K562 (cell line): Measurements from ENCODE around the gene PDGFA. TPM values are rescaled to one million over a fixed set of nuclear protein-coding genes. Genes with fewer than 3 reads are reported as not detected.
A peak's percentile ranks its signal among the peaks of the same experiment; 100 is the strongest.

Source experiments
- ATAC-seq: fragments of 200-7000 bp; cut with Tn5 transposase; 3 replicates; pipeline ENCODE4 v1.9.1; 2020; ENCODE audit warnings: moderate library complexity
- Bru-seq: library from RNA; stranded (reverse); fragments of 400-500 nt; gene quantifications from one replicate; lab custom pipeline; 2021; lab: Mats Ljungman, UMichigan
- BruChase-seq, 2 experiments: library from RNA; stranded (reverse); fragments of 400-500 nt; gene quantifications; one replicate each; lab custom pipeline; 2021; lab: Mats Ljungman, UMichigan
- BruUV-seq: library from RNA; stranded (reverse); fragments of 400-500 nt; replicated peaks from 2 replicates; lab custom pipeline; 2021; lab: Mats Ljungman, UMichigan
- CTCF ChIA-PET: fragments of 300-600 bp; formaldehyde crosslinking; extraction: SDS; loops from one replicate; lab custom pipeline; 2021; ENCODE audit warnings: low intra/inter-chr PET ratio; lab: Yijun Ruan, JAX
- POLR2A ChIA-PET: fragments of 300-600, 350-650 bp; sonication (Branson Sonifier 250); formaldehyde crosslinking; extraction: SDS; loops from one replicate; lab custom pipeline; 2021; ENCODE audit warnings: antibody characterized with exemption, inconsistent platforms; lab: Yijun Ruan, JAX
- DNase-seq, 4 experiments: peaks; one replicate each; pipeline versions ENCODE4 v3.0.0 to v3.0.0-alpha.2; 2011 to 2018; ENCODE audit warnings: low spot score in 3 of 4, mixed read lengths in 3 of 4; ENCODE audit errors: extremely low read depth in 1 of 4
- FAIRE-seq: peaks from 2 replicates; lab custom pipeline; 2011; peaks lifted over from hg19 to GRCh38; lab: Jason Lieb, UNC
- H2AFZ ChIP-seq: 2 replicates; pipeline ENCODE4 v1.6.0; 2011; ENCODE audit warnings: low read depth, low read length, control low read depth, inconsistent platforms
- H3K27ac ChIP-seq: fragments of 200-600 bp; 3 replicates; pipeline ENCODE4 v1.8.0; 2011; ENCODE audit warnings: low read depth, mild to moderate bottlenecking, control low read depth, inconsistent platforms, low read length, moderate library complexity, mixed read lengths; ENCODE audit errors: extremely low read depth
- H3K27me3 ChIP-seq, 2 experiments: fragments of 300-600 bp in 1 of 2; 2 replicates in 1 of 2; 3 replicates in 1 of 2; pipeline versions ENCODE4 v1.6.0 to v1.8.0; 2011; ENCODE audit warnings: inconsistent platforms in 2 of 2, low read length in 2 of 2, mild to moderate bottlenecking in 1 of 2, mixed read lengths in 1 of 2, moderate library complexity in 1 of 2; ENCODE audit not compliant: control insufficient read depth in 2 of 2, insufficient read depth in 2 of 2
- H3K36me3 ChIP-seq: fragments of 300-600 bp; 3 replicates; pipeline ENCODE4 v1.8.0; 2011; ENCODE audit warnings: mild to moderate bottlenecking, low read length, inconsistent platforms; ENCODE audit not compliant: control insufficient read depth, insufficient read depth
- H3K4me1 ChIP-seq, 2 experiments: fragments of 200-600 bp in 1 of 2; replicated peaks in 1 of 2; 2 replicates in 1 of 2; 3 replicates in 1 of 2; pipeline versions ENCODE4 v1.5.1 to v1.8.0; 2011; ENCODE audit warnings: inconsistent platforms in 2 of 2, low read length in 2 of 2, mild to moderate bottlenecking in 1 of 2, mixed read lengths in 1 of 2, moderate library complexity in 1 of 2; ENCODE audit not compliant: control insufficient read depth in 2 of 2, insufficient read depth in 2 of 2
- H3K4me2 ChIP-seq: 2 replicates; pipeline ENCODE4 v1.6.1; 2011; ENCODE audit warnings: low read length, control low read depth, inconsistent platforms, mixed read lengths; ENCODE audit not compliant: insufficient read depth
- H3K4me3 ChIP-seq: fragments of 200-600 bp; sonication (generic), shearing (Covaris generic); 2 replicates; pipeline ENCODE4 v1.5.1; 2016; ENCODE audit warnings: control low read depth, inconsistent platforms
- H3K79me2 ChIP-seq: fragments of 200-600 bp; 3 replicates; pipeline ENCODE4 v1.8.0; 2011; ENCODE audit warnings: low read length, inconsistent platforms; ENCODE audit not compliant: control insufficient read depth, insufficient read depth
- H3K9ac ChIP-seq, 2 experiments: 2 replicates each; pipeline versions ENCODE4 v1.6.0 to v1.6.1; 2011; ENCODE audit warnings: low read depth in 2 of 2, low read length in 2 of 2, control low read depth in 1 of 2, inconsistent platforms in 1 of 2, mild to moderate bottlenecking in 1 of 2, mixed read lengths in 1 of 2; ENCODE audit not compliant: insufficient read depth in 1 of 2
- H3K9me1 ChIP-seq: one replicate; pipeline ENCODE4 v1.6.0; 2011; ENCODE audit warnings: inconsistent platforms, mild to moderate bottlenecking, low read length, moderate library complexity; ENCODE audit not compliant: control insufficient read depth, insufficient read depth
- H3K9me3 ChIP-seq: replicated peaks from 2 replicates; pipeline ENCODE4 v1.5.1; 2011; ENCODE audit warnings: low read depth, low read length, inconsistent platforms; ENCODE audit not compliant: control insufficient read depth, insufficient read depth
- H4K20me1 ChIP-seq: replicated peaks from 2 replicates; pipeline ENCODE4 v1.6.1; 2011; ENCODE audit warnings: low read length, inconsistent platforms, mixed read lengths; ENCODE audit not compliant: control insufficient read depth, insufficient read depth
- ARNT ChIP-seq, 2 experiments: fragments of 450-650 bp; IDR thresholded peaks; 2 replicates each; pipeline ENCODE4 v1.6.1; 2016; ENCODE audit warnings: mild to moderate bottlenecking in 1 of 2
- CCNT2 ChIP-seq: IDR thresholded peaks from 2 replicates; pipeline ENCODE4 v1.6.1; 2011; ENCODE audit warnings: borderline replicate concordance, low read depth, mild to moderate bottlenecking, moderate library complexity, mixed read lengths, low read length; ENCODE audit not compliant: insufficient read length; ENCODE audit errors: extremely low read depth
- CHAMP1 ChIP-seq: fragments of 450-650 bp; IDR thresholded peaks from 2 replicates; pipeline ENCODE4 v1.6.1; 2016; ENCODE audit warnings: mild to moderate bottlenecking
- CXXC5 ChIP-seq: fragments of 250-450 bp; sonication (Bioruptor Pico); IDR thresholded peaks from 2 replicates; pipeline ENCODE4 v1.8.0; 2022; ENCODE audit warnings: inconsistent platforms, mild to moderate bottlenecking, moderate library complexity
- MTA2 ChIP-seq: fragments of 450-650 bp; IDR thresholded peaks from 2 replicates; pipeline ENCODE4 v1.6.1; 2016; ENCODE audit warnings: low read depth
- MYNN ChIP-seq, 2 experiments: sonication (generic); formaldehyde crosslinking in 1 of 2; IDR thresholded peaks; 2 replicates each; pipeline versions ENCODE4 v1.5.0 to v1.6.1; 2016 to 2020; ENCODE audit warnings: antibody characterized with exemption in 1 of 2, missing genetic modification reagents in 1 of 2
- RB1 ChIP-seq: fragments of 450-650 bp; IDR thresholded peaks from 2 replicates; pipeline ENCODE4 v1.6.1; 2017; ENCODE audit warnings: low read depth, mild to moderate bottlenecking
- ZC3H4 ChIP-seq: sonication (generic); formaldehyde crosslinking; IDR thresholded peaks from 2 replicates; pipeline ENCODE4 v1.9.0; 2021; ENCODE audit warnings: missing genetic modification reagents, borderline replicate concordance
- ZNF121 ChIP-seq: sonication (generic); formaldehyde crosslinking; conservative IDR thresholded peaks from 2 replicates; pipeline ENCODE4 v1.8.0; 2022; ENCODE audit warnings: missing genetic modification reagents
- ZNF165 ChIP-seq: fragments of 250-450 bp; sonication (Bioruptor Pico); IDR thresholded peaks from 2 replicates; pipeline ENCODE4 v1.4.0; 2020; ENCODE audit warnings: borderline replicate concordance
- ZNF232 ChIP-seq: sonication (generic); formaldehyde crosslinking; IDR thresholded peaks from 2 replicates; pipeline ENCODE4 v1.8.0; 2022; ENCODE audit warnings: mild to moderate bottlenecking, missing genetic modification reagents
- ZNF778 ChIP-seq: fragments of 450-650 bp; formaldehyde crosslinking; IDR thresholded peaks from 2 replicates; pipeline ENCODE4 v1.4.0; 2020; ENCODE audit warnings: mild to moderate bottlenecking, moderate library complexity
- ZNF780A ChIP-seq: fragments of 250-450 bp; sonication (Bioruptor Pico); IDR thresholded peaks from 2 replicates; pipeline ENCODE4 v1.5.0; 2021; ENCODE audit warnings: mild to moderate bottlenecking
- WGBS: fragments of 100-300 bp; shearing (Covaris generic); methylation state at CpG from one replicate; pipeline ENCODE4 v1.1.6; 2016; ENCODE audit warnings: low coverage, mixed read lengths; ENCODE audit not compliant: insufficient coverage; ENCODE audit errors: missing lambda C conversion rate; 5-methylcytosine and 5-hydroxymethylcytosine counted together
- in situ Hi-C: fragments of 300-500 bp; cut with MboI; formaldehyde crosslinking; loops from 4 replicates; pipeline ENCODE4 v1.15.0; 2018; ENCODE audit warnings: inconsistent platforms, mixed read lengths
- intact Hi-C: fragments of 100-400 bp; cut with micrococcal nuclease; formaldehyde crosslinking; loops from 2 replicates; pipeline ENCODE4 v1.14.2; 2022
- long read RNA-seq, 3 experiments: library from polyadenylated mRNA in 2 of 3; library from RNA in 1 of 3; unstranded in 2 of 3; stranded (forward) in 1 of 3; transcript quantifications; one replicate each; pipeline ENCODE4 v2.0.0, GENCODE V29; 2019 to 2022
- polyA minus RNA-seq, 3 experiments: library from RNA; depleted of rRNA, polyadenylated mRNA; stranded (reverse); fragments of >200 nt; gene quantifications; 2 replicates each; pipeline ENCODE4 v1.2.3, GENCODE V29; 2011
- polyA plus RNA-seq, 8 experiments: library from polyadenylated mRNA; depleted of rRNA in 4 of 8; stranded (reverse) in 5 of 8; unstranded in 3 of 8; fragments of >200 nt; fragmentation: Nextera tagmentation in 2 of 8; fragmentation: Illumina TruSeq in 1 of 8; extraction: Ambion mirVana in 2 of 8; extraction: Trizol in 1 of 8; gene quantifications; 2 replicates each; pipeline versions ENCODE4 v1.2.1 to v1.2.3, GENCODE V29; 2011 to 2014; ENCODE audit warnings: inconsistent platforms in 1 of 8, missing spikeins in 1 of 8
- total RNA-seq, 7 experiments: library from RNA; depleted of rRNA in 6 of 7; stranded (reverse); fragments of >200 nt in 6 of 7; fragmentation: Illumina TruSeq in 2 of 7; extraction: Trizol in 2 of 7; gene quantifications; 2 replicates each; pipeline versions ENCODE4 v1.2.1 to v1.2.3, GENCODE V29; 2011 to 2021; ENCODE audit warnings: low replicate concordance in 1 of 7

The PDGFA gene
- 21.5 and 51.6 TPM in 2 replicates for total RNA-seq (2011; cell fraction: chromatin; rRNA removed; ENCODE audit: low replicate concordance)
- total RNA-seq (2011; cell fraction: nucleolus; rRNA removed): 36.1 and 57.4 TPM in 2 replicates
- 30.2 and 38.4 TPM in 2 replicates for total RNA-seq (2011; cell fraction: nucleoplasm; rRNA removed)
- total RNA-seq (2014; rRNA removed): 8.1 and 10.0 TPM in 2 replicates
- 3.6 and 5.0 TPM in 2 replicates for total RNA-seq (2014; rRNA removed; fragmentation: Illumina TruSeq; extraction: Trizol)
- total RNA-seq (2015; rRNA removed; fragmentation: Illumina TruSeq; extraction: Trizol): 4.6 and 6.1 TPM in 2 replicates
- total RNA-seq (2021): 9.8 and 10.2 TPM in 2 replicates
- 7.9 TPM in 2 replicates for polyA plus RNA-seq (2011; rRNA removed)
- polyA plus RNA-seq (2011; cell fraction: cytosol; rRNA removed): 5.2 and 10.8 TPM in 2 replicates
- 13.3 and 32.6 TPM in 2 replicates for polyA plus RNA-seq (2011; cell fraction: nucleus; rRNA removed)
- polyA plus RNA-seq (2012): 6.4 and 9.1 TPM in 2 replicates
- 2.5 and 4.7 TPM in 2 replicates for polyA plus RNA-seq (2014; fragmentation: Illumina TruSeq; extraction: Trizol)
- polyA plus RNA-seq (2014; fragmentation: Nextera tagmentation; extraction: Ambion mirVana): 1 to 10 TPM; 3.9 to 9.5 TPM
- 2.6 and 3.6 TPM in 2 replicates for polyA plus RNA-seq (2014; rRNA removed)
- polyA minus RNA-seq (2011; rRNA and poly(A)+ RNA removed): 24.4 and 37.5 TPM in 2 replicates
- polyA minus RNA-seq (2011; cell fraction: cytosol; rRNA and poly(A)+ RNA removed): 34.5 and 45.2 TPM in 2 replicates
- 11.0 and 13.5 TPM in 2 replicates for polyA minus RNA-seq (2011; cell fraction: nucleus; rRNA and poly(A)+ RNA removed)
- percentile 50 among the genes with signal in this experiment for Bru-seq, nascent RNA
- BruChase-seq, experiment 1, labeled RNA remaining after a 2-hour chase: percentile 48 among the genes with signal in this experiment
- percentile 50 among the genes with signal in this experiment for BruChase-seq, experiment 2, labeled RNA remaining after a 6-hour chase
- long read RNA-seq, experiment 1, partial matches to known transcripts: 0 of 6 reads
- long read RNA-seq, experiment 1, other reads (novel, unspliced or antisense): 4 of 6 reads
- long read RNA-seq, experiment 2, partial matches to known transcripts: 1 of 7 reads
- long read RNA-seq, experiment 2, other reads (novel, unspliced or antisense): 6 of 7 reads
- long read RNA-seq, experiment 3, partial matches to known transcripts: 0 of 3 reads
- long read RNA-seq, experiment 3, other reads (novel, unspliced or antisense): 3 of 3 reads

GRCh38 chr7:519484-520390, at the start of gene PDGFA:
TSS of gene PDGFA (minus strand) at chr7:519846. CDS start at chr7:519001, 845 bp downstream.
- BruUV-seq: no TSS peak
- peak within 1 kb of the TSS; percentile 56 for H3K4me2 ChIP-seq
- H3K27ac ChIP-seq: no peak within 1 kb of the TSS
- intact Hi-C loops (loop anchor here (5.0 kb wide), 2 partner anchors 83 to 118 kb away; no protein-coding TSS in a partner anchor), in situ Hi-C loops (loop anchor here (5.0 kb wide), 1 partner anchor 187 kb away; no protein-coding TSS in a partner anchor)
- H2AFZ ChIP-seq: peak within 1 kb of the TSS; percentile 66
- H3K9me3 ChIP-seq: no peaks in the 10 kb centered on the region
- H3K9ac ChIP-seq: peak within 1 kb of the TSS in 1 of 2 experiments; percentile 80; a peak in 2 of 4 replicates
- peaks cover 9 to 69% of the 10 kb centered on the region in 2 experiments for H3K4me1 ChIP-seq
- CTCF ChIA-PET: no interaction called here
- H3K79me2 ChIP-seq: peaks cover 7% of the 10 kb centered on the region; the same call in 1 of the 3 replicates
- no peak for FAIRE-seq
- ATAC-seq: peak; percentile 62
- POLR2A ChIA-PET: interaction anchor here (0.6 kb wide), 1 partner anchor 179 kb away, joined by 3 read pairs; no protein-coding TSS in a partner anchor
- H3K4me3 ChIP-seq: peak within 1 kb of the TSS; percentile 48
- H3K27me3 ChIP-seq: peaks cover 0 to 12% of the 10 kb centered on the region in 2 experiments; a peak in 2 of 5 replicates
- H3K36me3 ChIP-seq: no peaks in the 10 kb centered on the region
- 1% methylated on average over 20 of the region's 132 CpGs for WGBS
- H4K20me1 ChIP-seq: peaks cover 8% of the 10 kb centered on the region; the same call in 1 of the 2 replicates
- H3K9me1 ChIP-seq: no peaks in the 10 kb centered on the region
- DNase-seq: peak; percentile 62 to 70 (median 66)
- TF ChIP-seq ZC3H4 (no peak), RB1 (0 out of 2 replicates have a peak, but pooled peaks have one; percentile 14), ARNT (IDR thresholded peaks at IDR 0.05) (no peak), ZNF232 (CRISPR knock-in tag) (no peak), CXXC5 (CRISPR knock-in tag) (peak; percentile 3), MTA2 (no peak), ZNF780A (CRISPR knock-in tag) (no peak), CHAMP1 (no peak), CCNT2 (peak; percentile 43), ZNF165 (CRISPR knock-in tag) (no peak), ZNF121 (CRISPR knock-in tag) (no peak), MYNN (IDR thresholded peaks at IDR 0.05) (no peak), MYNN (CRISPR knock-in tag; IDR thresholded peaks at IDR 0.05) (no peak), ZNF778 (CRISPR knock-in tag) (no peak)
